Osteoblast (primary cell): Measurements from ENCODE around the gene ATG5. TPM values are rescaled to one million over a fixed set of nuclear protein-coding genes. Genes with fewer than 3 reads are reported as not detected.
A peak's percentile ranks its signal among the peaks of the same experiment; 100 is the strongest.

ENCODE experiments used
- DNase-seq: peaks from one replicate; pipeline ENCODE4 v3.0.0; 2011; ENCODE audit warnings: low spot score, mixed read lengths; ENCODE audit not compliant: insufficient read length; ENCODE audit errors: missing footprints
- H2AFZ ChIP-seq: 2 replicates; pipeline ENCODE4 v1.6.0; 2011; ENCODE audit warnings: mild to moderate bottlenecking, low read length
- H3K27ac ChIP-seq: 2 replicates; pipeline ENCODE4 v1.5.1; 2011; ENCODE audit warnings: mild to moderate bottlenecking, low read depth, low read length, moderate library complexity
- H3K27me3 ChIP-seq: 2 replicates; pipeline ENCODE4 v1.6.0; 2012; ENCODE audit warnings: mild to moderate bottlenecking, control low read depth, inconsistent platforms, low read length, moderate library complexity; ENCODE audit not compliant: insufficient read depth
- H3K36me3 ChIP-seq: 2 replicates; pipeline ENCODE4 v1.5.1; 2011; ENCODE audit warnings: mild to moderate bottlenecking, low read length, control low read depth, moderate library complexity; ENCODE audit not compliant: insufficient read depth
- H3K4me1 ChIP-seq: 2 replicates; pipeline ENCODE4 v1.5.1; 2011; ENCODE audit warnings: mild to moderate bottlenecking, low read length, control low read depth, moderate library complexity; ENCODE audit not compliant: insufficient read depth
- H3K4me2 ChIP-seq: 2 replicates; pipeline ENCODE4 v1.6.0; 2011; ENCODE audit warnings: mild to moderate bottlenecking, low read length; ENCODE audit not compliant: insufficient read depth
- H3K4me3 ChIP-seq: fragments of 200-600 bp; sonication (generic); 3 replicates; pipeline ENCODE4 v1.5.1; 2012; ENCODE audit warnings: mild to moderate bottlenecking, low read length, inconsistent platforms; ENCODE audit not compliant: insufficient read depth
- H3K79me2 ChIP-seq: 2 replicates; pipeline ENCODE4 v1.6.0; 2012; ENCODE audit warnings: mild to moderate bottlenecking, low read length, control low read depth, inconsistent platforms; ENCODE audit not compliant: insufficient read depth
- H3K9me3 ChIP-seq: 2 replicates; pipeline ENCODE4 v1.5.1; 2011; ENCODE audit warnings: low read depth, low read length, control low read depth
- H4K20me1 ChIP-seq: 2 replicates; pipeline ENCODE4 v1.6.0; 2012; ENCODE audit warnings: mild to moderate bottlenecking, low read length, control low read depth; ENCODE audit not compliant: insufficient read depth
- CTCF ChIP-seq: IDR thresholded peaks from 2 replicates; pipeline ENCODE4 v1.5.1; 2011; ENCODE audit warnings: mild to moderate bottlenecking, low read depth, low read length, moderate library complexity; ENCODE audit errors: extremely low read depth
- total RNA-seq: library from RNA; depleted of rRNA; stranded (reverse); fragments of >200 nt; gene quantifications from 2 replicates; pipeline ENCODE4 v1.2.3, GENCODE V29; 2012

ATG5 gene
- total RNA-seq, 1 donor, result 59.0 TPM

DNA sequence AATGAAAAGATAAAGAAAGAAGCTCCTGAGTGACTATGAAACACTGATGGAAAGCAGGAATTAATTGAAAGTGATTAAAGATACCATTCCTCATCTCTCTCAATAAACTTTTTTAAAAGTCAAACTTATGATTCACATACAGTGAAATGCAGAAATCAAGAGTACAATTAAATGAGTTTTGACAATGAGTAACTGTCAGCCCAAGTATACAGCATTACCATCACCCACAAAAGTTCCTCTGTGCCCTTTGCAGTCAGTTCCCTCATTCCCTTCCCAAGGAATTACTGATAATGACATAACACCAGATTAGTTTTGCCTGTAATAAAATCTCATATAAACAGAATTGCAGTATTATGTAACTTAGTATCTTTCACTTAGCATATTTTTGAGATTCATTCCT lies 44.5 kb downstream of the ATG5 start:
- no peak overlapping the region for H3K4me3 ChIP-seq
- H3K9me3 ChIP-seq, result no peaks in the 10 kb centered on the region
- TF ChIP-seq CTCF, result no peak
- H3K79me2 ChIP-seq, result peaks cover 30% of the 10 kb centered on the region
- no peak overlapping the region for H2AFZ ChIP-seq
- peak overlapping the region; percentile 2 for H3K4me2 ChIP-seq
- no peak overlapping the region for H3K27ac ChIP-seq
- H3K4me1 ChIP-seq, result peaks cover 27% of the 10 kb centered on the region
- H3K27me3 ChIP-seq, result no peaks in the 10 kb centered on the region
- H4K20me1 ChIP-seq, result no peaks in the 10 kb centered on the region
- no peak for DNase-seq
- no peaks in the 10 kb centered on the region for H3K36me3 ChIP-seq

GRCh38 chr6:106279179-106279578 lies 46.4 kb downstream of the ATG5 start:
- H4K20me1 ChIP-seq, result no peaks in the 10 kb centered on the region
- H3K9me3 ChIP-seq, result no peaks in the 10 kb centered on the region
- H3K27ac ChIP-seq, result no peak overlapping the region
- no peaks in the 10 kb centered on the region for H3K36me3 ChIP-seq
- no peak overlapping the region for H3K4me2 ChIP-seq
- H3K4me1 ChIP-seq, result peaks cover 34% of the 10 kb centered on the region
- TF ChIP-seq CTCF, result no peak
- no peak overlapping the region for H2AFZ ChIP-seq
- H3K27me3 ChIP-seq, result no peaks in the 10 kb centered on the region
- peaks cover 24% of the 10 kb centered on the region for H3K79me2 ChIP-seq
- peak; percentile 27 for DNase-seq
- H3K4me3 ChIP-seq, result no peak overlapping the region

DNA sequence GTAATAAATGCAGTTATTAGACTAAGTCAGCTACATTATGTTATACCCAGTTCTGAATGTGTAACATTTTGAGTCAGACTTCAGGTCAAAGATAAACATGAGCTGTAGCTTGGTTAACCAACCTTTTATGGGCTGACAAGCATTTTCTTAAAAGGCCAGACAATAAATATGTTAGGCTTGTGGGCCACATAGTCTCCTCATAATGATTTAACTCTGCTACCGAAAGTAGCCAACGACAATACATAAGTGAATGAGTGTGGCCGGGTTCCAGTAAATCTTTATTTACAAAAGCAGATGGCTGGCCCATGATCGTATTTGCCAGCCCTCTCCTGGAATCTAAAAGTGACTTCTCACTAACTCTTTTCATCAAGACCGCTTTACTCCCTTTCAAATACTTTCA lies 49.9 kb downstream of the ATG5 start:
- H3K4me1 ChIP-seq, result peaks cover 22% of the 10 kb centered on the region
- H3K4me3 ChIP-seq, result no peak overlapping the region
- H3K4me2 ChIP-seq, result no peak overlapping the region
- H3K27me3 ChIP-seq, result no peaks in the 10 kb centered on the region
- no peak for TF ChIP-seq CTCF
- no peaks in the 10 kb centered on the region for H3K9me3 ChIP-seq
- H2AFZ ChIP-seq, result no peak overlapping the region
- DNase-seq, result peak; percentile 88
- H3K27ac ChIP-seq, result no peak overlapping the region
- no peaks in the 10 kb centered on the region for H3K36me3 ChIP-seq
- peaks cover 44% of the 10 kb centered on the region for H3K79me2 ChIP-seq
- peaks cover 2% of the 10 kb centered on the region for H4K20me1 ChIP-seq

DNA sequence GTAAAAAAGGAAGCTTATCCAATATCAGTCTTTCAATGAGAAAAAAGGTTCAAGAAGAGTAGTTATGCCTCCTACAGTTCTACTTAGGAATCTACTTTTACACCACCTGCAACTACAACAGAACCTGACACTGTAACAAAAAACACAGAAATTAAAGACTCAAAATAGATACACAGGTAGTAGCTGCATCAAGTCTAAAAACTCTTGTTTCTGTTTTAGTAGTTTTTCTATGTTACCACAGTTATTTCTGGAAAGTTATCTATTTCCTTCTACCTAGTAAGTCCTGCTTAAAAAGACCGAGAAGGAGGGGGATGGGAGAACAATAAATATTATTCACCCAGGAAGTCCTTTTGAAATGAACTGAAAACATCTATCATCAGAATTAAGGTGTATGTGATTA lies 52.5 kb downstream of the ATG5 start:
- no peak overlapping the region for H3K4me2 ChIP-seq
- H3K79me2 ChIP-seq, result peaks cover 50% of the 10 kb centered on the region
- TF ChIP-seq CTCF, result no peak
- peaks cover 7% of the 10 kb centered on the region for H3K4me1 ChIP-seq
- no peak overlapping the region for H3K4me3 ChIP-seq
- no peaks in the 10 kb centered on the region for H3K9me3 ChIP-seq
- peaks cover 2% of the 10 kb centered on the region for H4K20me1 ChIP-seq
- no peaks in the 10 kb centered on the region for H3K27me3 ChIP-seq
- DNase-seq, result no peak
- H3K27ac ChIP-seq, result no peak overlapping the region
- H2AFZ ChIP-seq, result no peak overlapping the region
- H3K36me3 ChIP-seq, result peaks cover 4% of the 10 kb centered on the region
